Measurements from ENCODE around the gene RNPEP.
A peak's percentile ranks its signal among the peaks of the same experiment; 100 is the strongest.
"Not testable (repeated sequence)": the region's sequence is repeated elsewhere in the genome, so short reads cannot be mapped to it uniquely, and the experiment has no call there.

RNPEP gene

GRCh38 chr1:201947697-201948008 lies 34.8 kb upstream of the RNPEP start:
- H3K4me3 ChIP-seq (ENCODE audit: low read depth, low read length), result no peak overlapping the region; the same call in 1 of the 2 replicates
- no peak for TF ChIP-seq CTCF (IDR thresholded peaks at IDR 0.05; ENCODE audit: low read depth, low read length)

- TF ChIP-seq CTCF (IDR thresholded peaks at IDR 0.05; ENCODE audit: low read depth, low read length), result no peak
- no peak overlapping the region for H3K4me3 ChIP-seq (ENCODE audit: low read depth, low read length)
Measured at GRCh38 chr1:201949491-201949890, 33.0 kb upstream of the RNPEP start.

GRCh38 chr1:201954263-201955008 lies 28.0 kb upstream of the RNPEP start:
- TF ChIP-seq CTCF (IDR thresholded peaks at IDR 0.05; ENCODE audit: low read depth, low read length), result no peak
- peak overlapping the region; percentile 99 for H3K4me3 ChIP-seq (ENCODE audit: low read depth, low read length)

- TF ChIP-seq CTCF (IDR thresholded peaks at IDR 0.05; ENCODE audit: low read depth, low read length), result no peak
- H3K4me3 ChIP-seq (ENCODE audit: low read depth, low read length), result peak within 1 kb of the TSS; percentile 99
Measured at GRCh38 chr1:201955009-201955728, 27.3 kb upstream of the RNPEP start, which contains the start of gene TIMM17A. Gene TIMM17A, plus strand, starts transcription at chr1:201955503. Its CDS starts 24 bp downstream, at chr1:201955527.

GRCh38 chr1:201955729-201956143 lies 26.7 kb upstream of the RNPEP start:
- no peak for TF ChIP-seq CTCF (IDR thresholded peaks at IDR 0.05; ENCODE audit: low read depth, low read length)

GRCh38 chr1:201958348-201958747 lies 24.1 kb upstream of the RNPEP start:
- TF ChIP-seq CTCF (IDR thresholded peaks at IDR 0.05; ENCODE audit: low read depth, low read length), result no peak
- H3K4me3 ChIP-seq (ENCODE audit: low read depth, low read length), result no peak overlapping the region

More at GRCh38 chr1:201955729-201956143, 26.7 kb upstream of the RNPEP start:
- H3K4me3 ChIP-seq (ENCODE audit: low read depth, low read length), result peak overlapping the region; percentile 99

- H3K4me3 ChIP-seq (ENCODE audit: low read depth, low read length), result not testable (repeated sequence)
Measured at GRCh38 chr1:201962382-201962781, 20.1 kb upstream of the RNPEP start.

Measured in WI38 (cell line).